HCT116 (cell line): ENCODE measurements around the gene OR11A1.

Source experiments
- CEBPB ChIP-seq: IDR thresholded peaks from 2 replicates; pipeline ENCODE4 v1.6.1; 2012; ENCODE audit warnings: low read depth
- CTCF ChIP-seq, 3 experiments: fragments of 200-600 bp in 1 of 3; sonication (generic) in 1 of 3; IDR thresholded peaks in 2 of 3; conservative IDR thresholded peaks in 1 of 3; 2 replicates each; pipeline ENCODE4 v1.5.1; 2012 to 2017; ENCODE audit warnings: low read depth in 2 of 3, low read length in 2 of 3, antibody characterized with exemption in 1 of 3, borderline replicate concordance in 1 of 3, control low read depth in 1 of 3, mild to moderate bottlenecking in 1 of 3, mixed read lengths in 1 of 3, mixed run types in 1 of 3, moderate library complexity in 1 of 3; ENCODE audit not compliant: insufficient read depth in 1 of 3
- ELF1 ChIP-seq: IDR thresholded peaks from 2 replicates; pipeline ENCODE4 v1.6.1; 2012; ENCODE audit warnings: low read depth, borderline replicate concordance
- EZH2phosphoT487 ChIP-seq: fragments of 200-600 bp; IDR thresholded peaks from 2 replicates; pipeline ENCODE4 v1.6.1; 2018; ENCODE audit warnings: antibody characterized with exemption, borderline replicate concordance
- MAX ChIP-seq: IDR thresholded peaks from 2 replicates; pipeline ENCODE4 v1.6.1; 2012
- POLR2AphosphoS5 ChIP-seq: IDR thresholded peaks from 2 replicates; pipeline ENCODE4 v1.6.1; 2011; ENCODE audit warnings: mild to moderate bottlenecking, low read depth, low read length, moderate library complexity
- RAD21 ChIP-seq: IDR thresholded peaks from 2 replicates; pipeline ENCODE4 v1.6.1; 2012; ENCODE audit warnings: low read depth, mild to moderate bottlenecking

GRCh38 chr6:29426654-29427053, 30.2 kb downstream of the OR11A1 start:
- TF ChIP-seq EZH2phosphoT487 (no peak), CEBPB (no peak), POLR2AphosphoS5 (no peak), CTCF (IDR thresholded peaks at IDR 0.05 in 2 of 3, conservative IDR thresholded peaks at IDR 0.05 in 1 of 3; ENCODE audit: borderline replicate concordance in 1 of 3, insufficient read depth in 1 of 3, low read depth in 2 of 3, low read length in 2 of 3) (no peak), RAD21 (peak; percentile 14; the same call in 1 of the 2 replicates), ELF1 (no peak), MAX (no peak)
